Endothelial cell of umbilical vein (primary cell): ENCODE results near the gene FMN1. TPM values are rescaled to one million over a fixed set of nuclear protein-coding genes. Genes with fewer than 3 reads are reported as not detected.
A peak's percentile ranks its signal among the peaks of the same experiment; 100 is the strongest.

Experiments used
- BruUV-seq: library from RNA; stranded (reverse); fragments of 400-500 nt; replicated peaks from 2 replicates; lab custom pipeline; 2021; lab: Mats Ljungman, UMichigan
- CTCF ChIA-PET: fragments of 300-600, 350-600 bp; sonication (Branson Sonifier 250); formaldehyde crosslinking; loops from one replicate; lab custom pipeline; 2021; ENCODE audit warnings: antibody characterized with exemption, inconsistent platforms; lab: Charles Lee
- POLR2A ChIA-PET: fragments of 300-600, 350-600 bp; sonication (Branson Sonifier 250); formaldehyde crosslinking; loops from one replicate; lab custom pipeline; 2021; ENCODE audit warnings: antibody characterized with exemption, inconsistent platforms; lab: Charles Lee
- DNase-seq: peaks from one replicate; pipeline ENCODE4 v3.0.0-alpha.2; 2011; ENCODE audit warnings: low read depth, low spot score
- FAIRE-seq: peaks from 2 replicates; lab custom pipeline; 2011; peaks lifted over from hg19 to GRCh38; lab: Jason Lieb, UNC
- H2AFZ ChIP-seq: 2 replicates; pipeline ENCODE4 v1.6.0; 2012; ENCODE audit warnings: low read depth, low read length, control low read depth, inconsistent platforms
- H3K27ac ChIP-seq: 2 replicates; pipeline ENCODE4 v1.5.1; 2011; ENCODE audit warnings: low read depth, mild to moderate bottlenecking, control low read depth, low read length, moderate library complexity; ENCODE audit not compliant: insufficient read depth
- H3K27me3 ChIP-seq, 2 experiments: 2 replicates each; pipeline versions ENCODE4 v1.6.0 to v1.6.1; 2011; ENCODE audit warnings: low read length in 2 of 2, mixed read lengths in 1 of 2; ENCODE audit not compliant: control insufficient read depth in 2 of 2, insufficient read depth in 2 of 2
- H3K36me3 ChIP-seq, 2 experiments: 2 replicates in 1 of 2; 3 replicates in 1 of 2; pipeline ENCODE4 v1.5.1; 2011; ENCODE audit warnings: low read length in 2 of 2, mild to moderate bottlenecking in 1 of 2, moderate library complexity in 1 of 2; ENCODE audit not compliant: control insufficient read depth in 2 of 2, insufficient read depth in 2 of 2; ENCODE audit errors: extremely low read depth in 1 of 2
- H3K4me1 ChIP-seq: 3 replicates; pipeline ENCODE4 v1.5.1; 2011; ENCODE audit warnings: mild to moderate bottlenecking, low read length; ENCODE audit not compliant: control insufficient read depth, insufficient read depth; ENCODE audit errors: extremely low read depth
- H3K4me2 ChIP-seq: 2 replicates; pipeline ENCODE4 v1.6.1; 2011; ENCODE audit warnings: low read length, control low read depth, mixed read lengths; ENCODE audit not compliant: insufficient read depth
- H3K4me3 ChIP-seq, 3 experiments: fragments of 200-600 bp in 1 of 3; sonication (generic), shearing (Covaris generic) in 1 of 3; replicated peaks in 1 of 3; 2 replicates each; pipeline ENCODE4 v1.5.1; 2011 to 2016; ENCODE audit warnings: control low read depth in 3 of 3, low read length in 3 of 3, mild to moderate bottlenecking in 2 of 3, inconsistent platforms in 1 of 3, low read depth in 1 of 3, moderate library complexity in 1 of 3; ENCODE audit not compliant: insufficient read depth in 1 of 3
- H3K79me2 ChIP-seq: 2 replicates; pipeline ENCODE4 v1.6.0; 2012; ENCODE audit warnings: low read length, inconsistent platforms; ENCODE audit not compliant: control insufficient read depth, insufficient read depth
- H3K9ac ChIP-seq: replicated peaks from 2 replicates; pipeline ENCODE3; 2011; ENCODE audit warnings: low read length, control low read depth; ENCODE audit not compliant: insufficient read depth; ENCODE audit errors: extremely low read depth
- H3K9me1 ChIP-seq: replicated peaks from 3 replicates; pipeline ENCODE4 v1.6.0; 2011; ENCODE audit warnings: mild to moderate bottlenecking, low read length; ENCODE audit not compliant: control insufficient read depth, insufficient read depth; ENCODE audit errors: extremely low read depth
- H3K9me3 ChIP-seq: replicated peaks from 2 replicates; pipeline ENCODE4 v1.5.1; 2012; ENCODE audit warnings: low read length, inconsistent platforms; ENCODE audit not compliant: control insufficient read depth, insufficient read depth
- H4K20me1 ChIP-seq: replicated peaks from 2 replicates; pipeline ENCODE3; 2011; ENCODE audit warnings: mild to moderate bottlenecking, low read length; ENCODE audit not compliant: control insufficient read depth, insufficient read depth; ENCODE audit errors: extremely low read depth
- EZH2 ChIP-seq: IDR thresholded peaks from 2 replicates; pipeline ENCODE4 v1.6.1; 2012; ENCODE audit warnings: borderline replicate concordance, low read depth, mild to moderate bottlenecking, moderate library complexity, low read length, inconsistent platforms; ENCODE audit not compliant: severe bottlenecking
- FOS ChIP-seq: IDR thresholded peaks from 2 replicates; pipeline ENCODE4 v1.6.1; 2011; ENCODE audit warnings: mild to moderate bottlenecking, low read length, moderate library complexity, borderline replicate concordance; ENCODE audit not compliant: insufficient read depth
- GATA2 ChIP-seq: IDR thresholded peaks from 2 replicates; pipeline ENCODE4 v1.7.0; 2011; ENCODE audit warnings: low read depth, mild to moderate bottlenecking, moderate library complexity, mixed read lengths, low read length; ENCODE audit not compliant: insufficient read length, insufficient read depth
- JUN ChIP-seq: IDR thresholded peaks from 2 replicates; pipeline ENCODE4 v1.6.1; 2011; ENCODE audit warnings: borderline replicate concordance, low read depth; ENCODE audit not compliant: insufficient read length, insufficient read depth
- MYC ChIP-seq: IDR thresholded peaks from one replicate; pipeline ENCODE4 v1.6.1; 2011; ENCODE audit warnings: mild to moderate bottlenecking, low read depth, low read length
- POLR2A ChIP-seq: IDR thresholded peaks from 2 replicates; pipeline ENCODE4 v1.6.1; 2012; ENCODE audit warnings: low read depth, mild to moderate bottlenecking, control low read depth, low read length
- dilution Hi-C: fragments of 300-500 bp; cut with MboI; formaldehyde crosslinking; loops from one replicate; pipeline ENCODE4 v1.15.0; 2019; ENCODE audit warnings: low sequenced_read_pairs; ENCODE audit not compliant: extremely low pct_ligation_motif_present
- intact Hi-C: fragments of 100-400 bp; cut with micrococcal nuclease; formaldehyde crosslinking; loops from one replicate; pipeline ENCODE4 v1.10.0; 2022
- polyA plus RNA-seq, 4 experiments: library from polyadenylated mRNA; depleted of rRNA in 3 of 4; stranded (reverse) in 3 of 4; unstranded in 1 of 4; fragments of >200 nt; gene quantifications; 2 replicates each; pipeline versions ENCODE4 v1.2.1 to v1.2.3, GENCODE V29; 2011 to 2012; ENCODE audit warnings: missing spikeins in 1 of 4
- total RNA-seq: library from RNA; stranded (reverse); gene quantifications from 2 replicates; pipeline ENCODE4 v1.2.3, GENCODE V29; 2021
- TF ChIP-seq, protein P1 (sequence below): IDR thresholded peaks from 2 replicates; pipeline ENCODE4 v1.6.1; 2011; ENCODE audit not compliant: insufficient read depth, insufficient read length

Gene FMN1
- total and polyA plus RNA-seq, 2 donors (not counting 3 experiments of a cell fraction or from before 2014, with no cell fraction given) = 0.01 to 0.29 TPM

DNA sequence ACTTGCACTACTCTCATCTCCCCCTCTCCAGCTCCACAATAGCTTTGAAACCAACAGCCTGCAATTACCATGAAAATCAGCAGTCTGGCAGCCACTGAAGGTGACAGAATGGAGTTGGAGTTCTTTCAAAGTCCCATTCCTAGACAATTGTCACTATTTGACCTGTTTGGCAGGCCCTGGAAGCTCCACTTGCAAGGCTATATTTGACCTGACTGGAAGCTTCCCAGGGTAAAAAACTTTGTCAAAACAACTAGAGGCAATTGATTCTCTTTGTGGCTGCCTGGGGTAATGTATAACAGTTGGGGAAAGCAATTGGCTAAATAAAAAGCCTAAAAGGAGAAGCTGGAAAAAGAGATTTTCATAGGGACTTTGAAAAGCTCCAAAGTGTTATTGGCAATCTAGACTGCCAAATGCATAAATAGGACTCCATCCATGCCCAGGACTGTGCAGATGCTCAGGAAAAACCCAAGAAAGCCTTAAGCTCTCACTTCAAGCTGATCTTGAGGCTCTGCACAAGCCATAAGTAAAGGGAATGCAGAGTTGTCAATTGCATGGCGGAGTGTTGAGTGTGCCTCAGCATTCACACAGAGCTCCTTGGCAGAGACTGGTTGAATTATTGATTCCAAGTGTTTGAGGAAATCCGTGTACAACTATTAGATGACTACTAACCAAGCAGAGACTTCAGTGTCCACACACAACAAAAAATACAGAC, 458.4 kb downstream of the FMN1 start:
- no TSS peak for BruUV-seq
- DNase-seq (no peak), FAIRE-seq (no peak)
- Histone ChIP-seq H3K27ac (no peak overlapping the region), H3K9me3 (no peaks in the 10 kb centered on the region), H2AFZ (no peak overlapping the region), H3K4me3 (no peak overlapping the region), H3K9me1 (no peaks in the 10 kb centered on the region), H3K4me1 (no peaks in the 10 kb centered on the region), H3K9ac (no peak overlapping the region), H3K27me3 (peaks cover 17 to 42% of the 10 kb centered on the region in 2 experiments), H4K20me1 (no peaks in the 10 kb centered on the region), H3K36me3 (no peaks in the 10 kb centered on the region), H3K4me2 (no peak overlapping the region), H3K79me2 (no peaks in the 10 kb centered on the region)
- ChIA-PET CTCF (interaction anchor here (0.9 to 1.3 kb wide), 4 partner anchors 8 to 200 kb away, joined by 3 to 5 read pairs (median 3); no protein-coding TSS in a partner anchor), POLR2A (no interaction called here)
- dilution Hi-C loops (no loop called here), intact Hi-C loops (loop anchor here (10.0 kb wide), 1 partner anchor 61 kb away; no protein-coding TSS in a partner anchor)
- TF ChIP-seq FOS = no peak
- TF ChIP-seq, protein P1, sequence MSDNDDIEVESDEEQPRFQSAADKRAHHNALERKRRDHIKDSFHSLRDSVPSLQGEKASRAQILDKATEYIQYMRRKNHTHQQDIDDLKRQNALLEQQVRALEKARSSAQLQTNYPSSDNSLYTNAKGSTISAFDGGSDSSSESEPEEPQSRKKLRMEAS = no peak
- no peak for TF ChIP-seq JUN
- TF ChIP-seq MYC = no peak

DNA sequence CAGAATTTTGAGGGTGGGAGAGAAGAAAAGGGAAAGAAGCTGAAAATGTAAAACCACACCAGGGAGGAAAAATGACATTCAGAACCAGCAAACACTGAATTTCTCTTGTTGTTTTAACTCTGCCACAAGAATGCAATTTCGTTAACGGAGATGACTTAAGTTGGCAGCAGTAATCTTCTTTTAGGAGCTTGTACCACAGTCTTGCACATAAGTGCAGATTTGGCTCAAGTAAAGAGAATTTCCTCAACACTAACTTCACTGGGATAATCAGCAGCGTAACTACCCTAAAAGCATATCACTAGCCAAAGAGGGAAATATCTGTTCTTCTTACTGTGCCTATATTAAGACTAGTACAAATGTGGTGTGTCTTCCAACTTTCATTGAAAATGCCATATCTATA, 461.2 kb downstream of the FMN1 start:
- Histone ChIP-seq H3K4me2 (no peak overlapping the region), H3K36me3 (no peaks in the 10 kb centered on the region), H3K9me3 (no peaks in the 10 kb centered on the region), H3K9me1 (no peaks in the 10 kb centered on the region), H4K20me1 (no peaks in the 10 kb centered on the region), H3K4me3 (no peak overlapping the region), H3K4me1 (no peaks in the 10 kb centered on the region), H3K9ac (no peak overlapping the region), H3K79me2 (no peaks in the 10 kb centered on the region), H3K27me3 (peaks cover 18 to 35% of the 10 kb centered on the region in 2 experiments), H3K27ac (no peak overlapping the region), H2AFZ (no peak overlapping the region)
- FAIRE-seq (peak; percentile 42), DNase-seq (no peak)
- TF ChIP-seq, protein P1 = no peak
- TF ChIP-seq EZH2 (no peak), POLR2A (no peak), JUN (no peak), MYC (no peak), GATA2 (no peak)
- ChIA-PET CTCF (no interaction called here), POLR2A (no interaction called here)
- BruUV-seq = no TSS peak
- dilution Hi-C loops (no loop called here), intact Hi-C loops (loop anchor here (10.0 kb wide), 1 partner anchor 58 kb away; no protein-coding TSS in a partner anchor)
